ENCODE measurements around the gene NR1H4.
A peak's percentile ranks its signal among the peaks of the same experiment; 100 is the strongest.
"Not testable (repeated sequence)": the region's sequence is repeated elsewhere in the genome, so short reads cannot be mapped to it uniquely, and the experiment has no call there.

NR1H4 gene

GRCh38 chr12:100518376-100518775 lies 44.7 kb downstream of the NR1H4 start:
- no peak for DNase-seq (ENCODE audit: low spot score)

GRCh38 chr12:100520048-100520769 lies 46.5 kb downstream of the NR1H4 start:
- no peak for DNase-seq (ENCODE audit: low spot score)

- no peak for DNase-seq (ENCODE audit: low spot score)
These were observed 48.3 kb downstream of the NR1H4 start for GRCh38 chr12:100521958-100522357.

GRCh38 chr12:100528034-100528433 lies 54.4 kb downstream of the NR1H4 start:
- no peak for DNase-seq (ENCODE audit: low spot score)

- no peak for DNase-seq (ENCODE audit: low spot score)
These were observed 54.9 kb downstream of the NR1H4 start for GRCh38 chr12:100528471-100529127.

- DNase-seq (ENCODE audit: low spot score), result no peak
These were observed 56.2 kb downstream of the NR1H4 start for GRCh38 chr12:100529756-100530350.

GRCh38 chr12:100533376-100533775 lies 59.7 kb downstream of the NR1H4 start:
- no peak for DNase-seq (ENCODE audit: low spot score)

GRCh38 chr12:100534625-100535227 lies 61.1 kb downstream of the NR1H4 start:
- no peak for DNase-seq (ENCODE audit: low spot score)

- peak; percentile 20 for DNase-seq (ENCODE audit: low spot score)
These were observed 65.5 kb downstream of the NR1H4 start for GRCh38 chr12:100539202-100539601.

GRCh38 chr12:100544165-100544564 lies 70.5 kb downstream of the NR1H4 start:
- DNase-seq (ENCODE audit: low spot score), result no peak

- no peak for DNase-seq (ENCODE audit: low spot score)
These were observed 71.4 kb downstream of the NR1H4 start for GRCh38 chr12:100545092-100545491.

GRCh38 chr12:100553936-100554335 lies 80.3 kb downstream of the NR1H4 start:
- DNase-seq (ENCODE audit: low spot score), result no peak

- peak; percentile 71 for DNase-seq (ENCODE audit: low spot score)
These were observed 81.0 kb downstream of the NR1H4 start for GRCh38 chr12:100554608-100555077.

- DNase-seq (ENCODE audit: low spot score), result no peak
These were observed 82.1 kb downstream of the NR1H4 start for GRCh38 chr12:100555722-100556121.

GRCh38 chr12:100557357-100557756 lies 83.7 kb downstream of the NR1H4 start:
- DNase-seq (ENCODE audit: low spot score), result no peak

GRCh38 chr12:100559261-100559660 lies 85.6 kb downstream of the NR1H4 start:
- DNase-seq (ENCODE audit: low spot score), result not testable (repeated sequence)

GRCh38 chr12:100564090-100564489 lies 90.4 kb downstream of the NR1H4 start:
- no peak for DNase-seq (ENCODE audit: low spot score)

GRCh38 chr12:100564905-100565467 lies 91.3 kb downstream of the NR1H4 start:
- no peak for DNase-seq (ENCODE audit: low spot score)

- no peak for DNase-seq (ENCODE audit: low spot score)
These were observed 92.4 kb downstream of the NR1H4 start for GRCh38 chr12:100565987-100566545.

- DNase-seq (ENCODE audit: low spot score), result peak; percentile 14
These were observed 93.4 kb downstream of the NR1H4 start for GRCh38 chr12:100566887-100567637.

GRCh38 chr12:100567945-100568344 lies 94.3 kb downstream of the NR1H4 start:
- no peak for DNase-seq (ENCODE audit: low spot score)
